Right lobe of liver (tissue), 6 donors: ENCODE measurements around the gene AGO1. TPM values are rescaled to one million over a fixed set of nuclear protein-coding genes. Genes with fewer than 3 reads are reported as not detected.

Experiments used
- ATAC-seq, 4 donors: fragments of 200-7000 bp; cut with Tn5 transposase; one replicate each; pipeline ENCODE4 v1.9.1; 2020; ENCODE audit warnings: mild to moderate bottlenecking in 4 of 4, moderate library complexity in 4 of 4
- DNase-seq, 3 donors: peaks; one replicate each; pipeline ENCODE4 v3.0.0-alpha.2; 2020
- H3K27ac ChIP-seq, 3 donors: fragments of 200-600 bp; one replicate each; pipeline ENCODE4 v1.8.0; 2022
- H3K27me3 ChIP-seq, 2 donors: fragments of 200-600 bp; one replicate each; pipeline ENCODE4 v1.8.0; 2022
- H3K36me3 ChIP-seq, 4 donors: fragments of 200-600 bp; sonication (generic) in 1 of 4; one replicate each; pipeline versions ENCODE4 v1.5.1 to v1.8.0; 2017 to 2022; ENCODE audit warnings: control low read depth in 1 of 4
- H3K4me1 ChIP-seq, 4 donors: fragments of 200-600 bp; sonication (generic) in 1 of 4; one replicate each; pipeline versions ENCODE4 v1.5.1 to v1.8.0; 2017 to 2022; ENCODE audit warnings: control low read depth in 1 of 4
- H3K4me3 ChIP-seq, 3 donors: fragments of 200-600 bp; one replicate each; pipeline ENCODE4 v1.8.0; 2022
- H3K9me3 ChIP-seq, 4 donors: fragments of 200-600 bp; sonication (generic) in 1 of 4; one replicate each; pipeline versions ENCODE4 v1.5.1 to v1.8.0; 2017 to 2022; ENCODE audit warnings: control low read depth in 1 of 4
- POLR2A ChIP-seq: fragments of 450-650 bp; IDR thresholded peaks from one replicate; pipeline ENCODE4 v1.6.1; 2017; ENCODE audit warnings: antibody characterized with exemption, mild to moderate bottlenecking
- WGBS: methylation state at CpG from one replicate; pipeline ENCODE4 v1.1.6; 2018; ENCODE audit warnings: low coverage, low lambda C conversion rate; ENCODE audit not compliant: insufficient coverage; ENCODE audit errors: missing lambda C conversion rate; 5-methylcytosine and 5-hydroxymethylcytosine counted together
- intact Hi-C, 2 donors: fragments of 100-400 bp; cut with DNase I; formaldehyde crosslinking; loops; one replicate each; pipeline versions ENCODE4 v1.11.2 to v1.14.1; 2022
- total RNA-seq, 6 experiments: library from RNA; depleted of rRNA in 2 of 6; stranded (reverse); fragments of >200 nt in 2 of 6; fragmentation: NEBNext Ultra II Directional in 3 of 6; extraction: Animal tissue kit (Norgen Biotek cat#: 25700) in 3 of 6; gene quantifications; one replicate each; pipeline versions ENCODE4 v1.1.0 to v1.2.4, GENCODE V29; 2016 to 2023
- TF ChIP-seq, protein P1 (sequence below), 4 donors: fragments of 200-600 bp in 3 of 4; fragments of 450-650 bp in 1 of 4; IDR thresholded peaks; one replicate each; pipeline versions ENCODE4 v1.5.1 to v1.8.0; 2016 to 2022; ENCODE audit warnings: antibody characterized with exemption in 4 of 4, mild to moderate bottlenecking in 2 of 4
- donor health status: DM: no; HTN: yes; CAD: no.
- donor health status: DM: no; HTN: no; CAD: no.
- donor health status: DM: no; HTN: no; CAD: no.
- donor health status: DM: no; HTN: yes; CAD: no.
- donor health status: DM: no; HTN: yes; CAD: no.

The AGO1 gene
- total RNA-seq, 6 experiments from 2014 or later: 8.7 to 11.2 (median 10.5) TPM

DNA sequence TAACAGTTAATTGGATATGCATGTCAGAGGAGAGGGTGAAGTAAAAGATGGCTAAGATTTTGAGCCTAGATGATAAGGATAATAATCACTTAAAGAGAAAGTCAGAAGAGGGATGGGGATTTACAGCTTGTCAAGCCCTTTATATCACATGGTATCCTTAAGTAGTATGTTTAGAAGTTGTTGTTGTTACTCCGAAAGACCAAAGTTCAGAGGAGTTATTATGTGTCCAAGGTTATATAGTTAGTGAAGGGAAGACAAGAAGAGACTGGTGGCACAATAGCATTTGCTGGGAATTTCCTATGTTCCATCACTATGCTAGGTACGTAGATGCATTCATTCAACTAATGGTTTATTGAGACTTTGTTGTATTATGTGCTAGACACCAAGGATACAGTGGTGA is 30.8 kb upstream of the AGO1 start:
- WGBS: 45% methylated on average over 2 of the region's 2 CpGs
- intact Hi-C loops: no loop called here

DNA sequence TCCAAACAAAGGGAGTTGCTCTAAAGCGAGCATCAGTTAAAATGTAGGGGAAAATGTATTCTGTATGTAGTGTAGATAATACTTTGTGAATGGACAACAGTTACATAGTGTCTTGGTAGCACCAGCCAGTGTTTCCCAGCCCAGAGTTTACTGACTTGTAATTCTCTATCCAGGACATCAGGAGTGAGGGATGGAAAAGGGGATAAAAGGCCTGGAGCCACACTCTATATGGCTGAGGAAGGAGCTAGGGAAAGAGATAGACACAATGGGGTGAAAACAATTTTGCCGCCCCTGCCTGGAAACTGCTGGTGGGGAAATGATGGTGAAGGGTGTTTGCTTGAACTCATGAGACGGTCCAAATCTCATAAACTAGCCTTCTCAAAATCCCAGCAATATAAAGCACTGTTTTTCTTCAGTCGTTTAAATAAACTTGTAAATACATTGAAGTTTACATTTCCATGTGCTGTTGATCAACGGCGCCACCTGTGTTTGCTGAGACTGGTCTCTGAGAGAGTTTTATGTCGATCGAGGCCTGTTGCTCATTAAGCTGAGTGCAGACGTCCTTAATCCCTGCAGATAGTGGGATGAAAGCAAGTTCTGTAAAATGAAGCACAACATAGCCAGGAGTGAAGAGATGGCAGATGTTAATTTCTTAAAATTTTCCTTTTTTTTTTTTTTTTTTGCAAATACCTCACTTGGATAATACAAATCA is 27.9 kb upstream of the AGO1 start:
- ATAC-seq (no peak), DNase-seq (no peak)
- H3K9me3 ChIP-seq: no peaks in the 10 kb centered on the region
- WGBS: 73% methylated on average over 8 of the region's 9 CpGs
- no peaks in the 10 kb centered on the region for H3K4me1 ChIP-seq
- H3K36me3 ChIP-seq: peaks cover 0 to 53% (median 5%) of the 10 kb centered on the region in 4 donors
- no peak for TF ChIP-seq POLR2A
- TF ChIP-seq, protein P1, sequence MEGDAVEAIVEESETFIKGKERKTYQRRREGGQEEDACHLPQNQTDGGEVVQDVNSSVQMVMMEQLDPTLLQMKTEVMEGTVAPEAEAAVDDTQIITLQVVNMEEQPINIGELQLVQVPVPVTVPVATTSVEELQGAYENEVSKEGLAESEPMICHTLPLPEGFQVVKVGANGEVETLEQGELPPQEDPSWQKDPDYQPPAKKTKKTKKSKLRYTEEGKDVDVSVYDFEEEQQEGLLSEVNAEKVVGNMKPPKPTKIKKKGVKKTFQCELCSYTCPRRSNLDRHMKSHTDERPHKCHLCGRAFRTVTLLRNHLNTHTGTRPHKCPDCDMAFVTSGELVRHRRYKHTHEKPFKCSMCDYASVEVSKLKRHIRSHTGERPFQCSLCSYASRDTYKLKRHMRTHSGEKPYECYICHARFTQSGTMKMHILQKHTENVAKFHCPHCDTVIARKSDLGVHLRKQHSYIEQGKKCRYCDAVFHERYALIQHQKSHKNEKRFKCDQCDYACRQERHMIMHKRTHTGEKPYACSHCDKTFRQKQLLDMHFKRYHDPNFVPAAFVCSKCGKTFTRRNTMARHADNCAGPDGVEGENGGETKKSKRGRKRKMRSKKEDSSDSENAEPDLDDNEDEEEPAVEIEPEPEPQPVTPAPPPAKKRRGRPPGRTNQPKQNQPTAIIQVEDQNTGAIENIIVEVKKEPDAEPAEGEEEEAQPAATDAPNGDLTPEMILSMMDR (IDR thresholded peaks at IDR 0.05): no peak
- no peak overlapping the region for H3K27ac ChIP-seq
- no peak overlapping the region for H3K4me3 ChIP-seq
- H3K27me3 ChIP-seq: no peaks in the 10 kb centered on the region
- intact Hi-C loops: no loop called here

More for the DNA sequence above, 30.8 kb upstream of the AGO1 start:
- no peaks in the 10 kb centered on the region for H3K9me3 ChIP-seq
- ATAC-seq: no peak
- H3K4me3 ChIP-seq: no peak overlapping the region
- H3K27me3 ChIP-seq: no peaks in the 10 kb centered on the region
- TF ChIP-seq, protein P1 (IDR thresholded peaks at IDR 0.05): no peak
- TF ChIP-seq POLR2A: no peak
- no peaks in the 10 kb centered on the region for H3K4me1 ChIP-seq
- DNase-seq: no peak
- H3K36me3 ChIP-seq: peaks cover 0 to 58% (median 7%) of the 10 kb centered on the region in 4 donors
- H3K27ac ChIP-seq: no peak overlapping the region

DNA sequence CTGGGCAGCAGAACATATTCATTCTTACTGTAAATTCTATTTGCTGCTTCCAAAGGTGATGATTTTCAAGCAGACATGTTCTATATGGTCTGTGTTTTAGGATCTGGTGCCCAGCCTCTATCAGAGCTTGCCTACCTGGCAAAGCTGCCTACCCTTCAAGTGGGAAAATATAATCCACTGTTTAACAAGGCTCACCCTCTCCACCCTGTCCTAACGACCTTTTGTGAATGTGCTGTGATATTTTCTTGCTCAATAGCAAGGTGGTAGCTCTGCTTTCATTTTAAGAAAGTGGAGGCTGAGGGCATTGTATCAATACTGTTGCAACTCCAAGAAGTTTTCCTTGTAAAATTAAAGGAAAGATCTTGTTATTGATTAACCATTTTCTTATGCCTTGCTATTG is 26.0 kb upstream of the AGO1 start:
- Histone ChIP-seq H3K27ac (no peak overlapping the region), H3K4me3 (no peak overlapping the region), H3K4me1 (no peaks in the 10 kb centered on the region), H3K27me3 (no peaks in the 10 kb centered on the region), H3K36me3 (peaks cover 0 to 37% (median 2%) of the 10 kb centered on the region in 4 donors), H3K9me3 (no peaks in the 10 kb centered on the region)
- DNase-seq (no peak), ATAC-seq (no peak)
- intact Hi-C loops: no loop called here
- WGBS: 20% methylated on average over 1 of the region's 1 CpG
- TF ChIP-seq POLR2A: no peak
- TF ChIP-seq, protein P1 (IDR thresholded peaks at IDR 0.05): no peak

DNA sequence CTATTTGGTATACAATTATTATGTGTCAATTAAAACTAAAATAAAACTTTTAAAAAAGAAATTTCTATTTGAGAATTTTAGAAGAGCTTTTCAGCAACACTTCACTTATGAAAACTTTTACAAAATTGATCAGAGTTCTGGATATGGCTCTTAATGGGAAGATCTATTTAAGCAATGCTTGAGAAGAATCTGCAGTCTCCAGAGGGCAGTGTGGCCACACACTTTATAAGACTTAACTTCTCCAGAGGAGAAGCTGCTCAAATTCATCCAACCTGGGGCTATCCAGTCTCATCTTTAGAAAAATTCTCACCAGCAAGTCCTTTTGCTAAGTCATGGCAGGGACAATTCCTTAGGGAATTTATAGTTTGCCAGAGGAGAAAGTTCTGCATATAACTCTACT is 25.2 kb upstream of the AGO1 start:
- H3K36me3 ChIP-seq: peaks cover 0 to 31% (median 2%) of the 10 kb centered on the region in 4 donors
- peak in 2 of 4 donors; percentile 29 to 51 for ATAC-seq
- H3K9me3 ChIP-seq: no peaks in the 10 kb centered on the region
- TF ChIP-seq POLR2A: no peak
- TF ChIP-seq, protein P1 (IDR thresholded peaks at IDR 0.05): peak in 3 of 4 donors; percentile 9 to 31 (median 18)
- intact Hi-C loops: no loop called here
- H3K4me1 ChIP-seq: no peaks in the 10 kb centered on the region
- DNase-seq: no peak
- no peak overlapping the region for H3K27ac ChIP-seq
- H3K4me3 ChIP-seq: no peak overlapping the region
- no peaks in the 10 kb centered on the region for H3K27me3 ChIP-seq
